ENCODE measurements around the gene STX10.
A peak's percentile ranks its signal among the peaks of the same experiment; 100 is the strongest.

STX10 gene

DNA sequence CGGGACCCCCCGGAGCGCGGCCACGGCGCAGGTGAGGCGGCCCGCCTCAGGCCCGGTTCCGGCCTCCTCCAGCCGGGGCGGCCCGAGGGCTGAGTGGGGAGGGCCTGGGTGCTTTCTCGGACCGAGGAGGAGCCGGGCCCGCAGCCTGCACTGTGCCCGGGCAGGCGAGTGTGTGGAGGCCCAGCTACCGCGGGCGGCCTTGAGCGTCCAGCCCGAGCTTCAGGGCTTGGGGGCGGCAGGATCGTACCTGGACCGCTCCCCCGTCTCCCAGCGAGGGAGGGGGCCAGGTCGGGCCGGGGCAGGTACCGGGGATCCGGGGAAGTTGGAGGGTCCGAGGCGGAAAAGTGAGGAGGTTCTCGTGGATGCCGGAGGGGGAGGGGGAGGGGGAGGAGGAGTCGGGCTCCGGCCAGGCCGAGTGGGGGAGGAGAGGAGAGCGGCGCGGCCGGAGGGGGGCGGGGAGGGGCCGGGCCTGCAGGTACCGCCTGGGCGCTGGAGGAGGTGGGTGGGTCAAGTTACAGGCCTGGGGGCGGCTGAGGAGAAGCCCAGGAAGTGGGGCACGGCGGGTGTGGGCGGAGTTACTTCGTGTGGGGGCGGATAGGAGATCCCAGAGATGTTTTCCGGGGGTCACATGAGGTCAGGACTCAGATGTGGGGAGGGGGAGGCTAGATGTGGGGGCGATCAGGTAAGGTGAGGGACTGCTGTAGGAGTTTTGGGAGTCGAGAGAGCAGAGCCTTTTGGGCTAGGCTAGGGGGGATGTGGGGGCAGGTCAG, 31.6 kb downstream of the STX10 start:
- DNase-seq: peak; percentile 19

DNA sequence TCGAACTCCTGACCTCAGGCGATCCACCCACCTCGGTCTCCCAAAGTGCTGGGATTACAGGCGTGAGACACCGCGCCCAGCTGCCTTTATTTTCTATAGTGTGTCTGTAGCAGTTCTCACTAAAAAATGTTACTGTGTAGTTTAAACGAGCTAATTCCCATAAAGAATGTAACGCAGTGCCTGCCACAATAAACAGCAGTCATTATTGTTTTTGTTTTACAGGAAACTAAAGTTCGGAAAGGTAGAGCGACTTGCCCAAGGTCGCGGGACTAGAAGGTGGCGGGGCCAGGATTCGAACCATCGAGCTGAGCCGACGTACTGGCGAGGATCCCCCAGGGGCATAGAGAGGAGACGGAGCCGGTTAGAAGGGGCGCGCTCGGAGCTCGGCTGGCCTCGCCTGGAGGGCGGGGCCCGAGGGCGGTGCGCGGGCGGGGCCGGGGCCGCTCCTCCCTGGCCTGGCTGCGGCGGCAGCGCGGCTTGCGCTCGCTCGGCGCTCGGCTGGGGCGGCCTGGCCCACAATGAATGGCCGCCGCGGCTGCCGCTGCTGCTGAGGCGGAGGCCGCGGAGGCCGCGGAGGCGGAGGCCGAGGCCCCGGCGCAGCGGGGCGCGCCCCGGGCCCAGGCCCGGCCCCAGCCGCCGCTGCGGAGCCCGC, 32.3 kb downstream of the STX10 start, which contains the start of gene NACC1:
Gene NACC1, plus strand, starts transcription at position 493 of the 652 bp plus-strand sequence. CDS start 16,944 bp downstream, outside the sequence.
- peak; percentile 71 for DNase-seq

DNA sequence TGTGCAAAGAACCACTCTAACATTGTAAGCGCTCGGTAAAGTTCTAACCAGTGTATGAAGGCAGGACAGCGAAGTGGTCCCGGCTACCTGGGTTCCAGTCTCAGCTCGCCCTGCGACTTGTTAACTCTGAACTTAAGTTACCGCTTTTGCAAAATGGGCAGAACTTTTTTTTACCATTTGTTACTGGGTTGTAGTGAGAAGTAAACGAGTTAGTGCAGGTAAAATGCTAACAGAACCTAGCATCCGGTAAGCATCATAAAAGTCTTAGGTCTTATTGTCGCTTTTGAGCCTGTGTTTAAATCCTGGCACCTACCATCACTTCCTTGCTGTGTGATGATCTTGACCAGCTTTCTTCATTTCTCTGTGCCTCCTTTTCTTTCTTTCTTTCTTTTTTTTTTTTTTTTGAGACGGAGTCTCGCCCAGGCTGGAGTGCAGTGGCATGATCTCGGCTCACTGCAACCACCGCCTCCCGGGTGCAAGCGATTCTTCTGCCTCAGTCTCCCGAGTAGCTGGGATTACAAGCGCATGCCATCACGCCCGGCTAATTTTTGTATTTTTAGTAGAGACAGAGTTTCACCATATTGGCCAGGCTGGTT, 32.9 kb downstream of the STX10 start:
- no peak for DNase-seq

DNA sequence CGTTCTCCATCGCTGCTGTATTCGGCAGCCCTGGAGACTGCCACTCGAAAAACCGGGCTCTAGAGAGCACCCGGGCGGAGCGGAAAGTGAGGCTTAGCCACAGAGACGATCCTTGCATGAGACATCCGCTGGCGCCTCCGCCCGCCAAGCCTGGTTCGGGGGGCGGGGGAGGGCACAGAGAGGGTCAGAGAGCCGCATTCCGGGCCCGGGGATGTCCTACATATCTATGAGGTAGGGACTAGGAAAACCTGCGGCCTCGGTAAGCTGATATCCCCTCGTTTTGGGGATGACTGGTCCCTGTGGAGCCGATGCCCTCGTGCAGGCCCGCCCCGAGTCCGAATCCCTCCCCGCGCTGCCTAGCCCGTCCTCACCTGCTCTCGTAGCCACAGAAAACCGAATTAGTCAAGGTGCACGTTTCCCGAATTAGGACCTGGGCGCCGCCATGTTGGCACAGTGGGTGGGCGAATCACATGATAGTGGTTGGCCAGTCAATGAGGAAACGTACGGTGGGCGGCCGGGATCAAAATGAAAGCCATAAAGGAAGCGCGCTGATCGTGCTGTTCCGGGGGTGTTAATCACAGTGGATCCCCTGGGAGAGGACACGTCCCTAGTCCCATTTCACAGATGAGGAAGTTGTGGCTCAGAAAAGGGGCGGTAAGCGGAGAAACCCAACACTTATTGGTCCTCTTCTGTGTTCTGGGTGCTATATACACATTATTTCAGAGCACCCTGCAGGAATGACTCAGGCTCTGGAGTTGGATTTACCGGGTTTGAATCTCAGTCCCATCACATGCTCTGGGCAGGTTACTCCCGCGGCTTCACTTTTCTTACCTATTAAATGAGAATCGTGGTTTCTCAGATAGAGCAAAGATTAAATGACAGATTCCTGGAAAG, 33.6 kb downstream of the STX10 start, which contains the start of gene TRMT1:
Gene TRMT1, minus strand, starts transcription at position 459 of the 894 bp plus-strand sequence. Its CDS starts 341 bp downstream, at position 118.
- DNase-seq: peak; percentile 84

DNA sequence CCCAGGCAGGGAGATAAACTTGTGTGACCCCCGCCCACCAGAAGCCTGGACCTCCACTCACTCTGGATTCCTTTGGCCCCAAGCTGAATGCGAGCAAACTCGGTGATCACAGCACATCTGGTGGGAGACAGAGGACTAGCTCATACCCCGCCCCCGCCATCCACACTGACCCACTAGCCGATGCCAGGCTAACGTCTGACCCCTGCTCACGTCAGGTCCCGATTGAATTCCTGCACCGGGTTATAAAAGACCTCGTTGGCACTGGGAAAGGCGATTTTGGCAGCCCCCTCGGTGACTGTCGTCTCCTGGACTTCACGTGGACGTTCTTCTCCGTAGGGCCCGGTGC, 34.3 kb downstream of the STX10 start:
- no peak for DNase-seq

DNA sequence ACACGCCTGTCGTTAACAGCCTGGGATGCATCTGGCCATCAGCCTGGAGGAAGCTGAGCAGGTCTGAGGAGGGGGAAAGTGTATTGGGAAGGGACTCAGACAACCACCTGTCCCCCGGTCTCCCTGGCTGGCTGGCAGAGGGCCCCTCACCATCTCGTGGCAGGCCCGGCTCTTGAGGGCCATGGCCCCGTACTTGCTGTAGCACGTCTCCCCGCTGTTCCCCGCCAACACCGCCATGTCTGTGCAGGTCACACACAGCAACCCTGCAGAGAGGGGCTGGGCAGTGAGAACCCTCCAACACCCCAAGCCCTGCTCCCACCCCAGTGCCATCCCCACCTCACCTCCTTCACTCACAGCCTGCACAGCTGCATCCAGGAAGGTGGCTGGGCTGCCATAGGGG, 37.6 kb downstream of the STX10 start:
- DNase-seq: no peak

DNA sequence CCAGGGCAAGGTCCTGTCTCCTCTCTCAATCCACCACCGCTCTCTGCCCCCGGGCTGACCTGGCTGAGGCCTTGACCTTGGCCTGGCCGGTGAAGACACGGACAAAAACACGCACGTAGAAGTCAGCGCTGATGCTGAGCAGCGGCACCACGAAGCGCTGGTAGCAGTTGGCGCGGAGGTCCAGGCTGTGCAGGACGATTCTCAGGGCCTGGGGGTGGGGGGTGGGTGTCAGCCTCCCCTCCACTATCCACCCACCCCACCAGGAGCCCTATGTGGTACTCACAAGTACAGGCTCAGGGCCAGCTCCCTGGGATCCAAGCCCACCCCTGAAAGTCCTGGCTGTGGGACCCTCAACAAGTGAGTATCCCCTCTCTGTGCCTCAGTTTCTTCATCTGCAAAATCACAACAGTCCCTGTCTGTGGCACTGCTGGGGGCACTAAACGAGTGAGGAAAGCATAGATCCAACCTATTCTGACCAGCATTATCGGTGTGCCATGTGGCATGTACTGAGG, 40.0 kb downstream of the STX10 start:
- DNase-seq: no peak

DNA sequence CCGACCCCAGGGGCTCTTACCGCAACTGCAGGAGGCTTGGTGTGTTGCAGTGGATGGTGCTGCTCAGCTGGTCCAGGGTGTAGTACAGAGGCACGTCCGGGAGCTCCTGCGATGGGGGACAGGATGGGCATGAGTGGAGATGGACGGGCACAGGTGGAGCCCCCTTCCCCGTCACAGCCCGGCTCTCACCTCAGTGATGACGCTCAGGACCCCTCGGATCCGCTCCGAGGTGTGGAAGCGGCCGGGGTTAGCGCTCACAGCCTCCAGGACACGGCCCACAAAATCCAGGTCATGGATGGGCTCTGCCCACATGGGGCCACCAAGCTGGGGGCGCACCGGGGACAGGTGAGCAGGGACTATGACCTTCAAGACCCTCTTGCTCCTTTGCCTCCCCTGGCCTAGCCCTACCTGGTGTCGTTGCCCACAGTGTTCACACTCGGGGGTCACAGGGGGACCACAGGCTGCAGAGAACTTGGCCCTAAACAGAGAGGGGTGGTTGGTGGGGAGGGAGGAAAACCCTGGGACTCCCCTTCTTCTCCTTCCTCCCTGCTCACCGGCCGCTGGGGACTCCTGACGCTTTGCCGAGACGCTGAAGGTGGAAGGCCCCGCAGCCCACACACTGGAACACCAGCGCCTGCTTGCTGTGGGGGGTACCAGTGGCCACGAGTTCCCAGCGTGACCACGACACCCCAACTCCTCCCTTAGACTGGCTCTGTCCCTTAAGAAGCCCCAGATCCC, 40.6 kb downstream of the STX10 start:
- DNase-seq: no peak

DNA sequence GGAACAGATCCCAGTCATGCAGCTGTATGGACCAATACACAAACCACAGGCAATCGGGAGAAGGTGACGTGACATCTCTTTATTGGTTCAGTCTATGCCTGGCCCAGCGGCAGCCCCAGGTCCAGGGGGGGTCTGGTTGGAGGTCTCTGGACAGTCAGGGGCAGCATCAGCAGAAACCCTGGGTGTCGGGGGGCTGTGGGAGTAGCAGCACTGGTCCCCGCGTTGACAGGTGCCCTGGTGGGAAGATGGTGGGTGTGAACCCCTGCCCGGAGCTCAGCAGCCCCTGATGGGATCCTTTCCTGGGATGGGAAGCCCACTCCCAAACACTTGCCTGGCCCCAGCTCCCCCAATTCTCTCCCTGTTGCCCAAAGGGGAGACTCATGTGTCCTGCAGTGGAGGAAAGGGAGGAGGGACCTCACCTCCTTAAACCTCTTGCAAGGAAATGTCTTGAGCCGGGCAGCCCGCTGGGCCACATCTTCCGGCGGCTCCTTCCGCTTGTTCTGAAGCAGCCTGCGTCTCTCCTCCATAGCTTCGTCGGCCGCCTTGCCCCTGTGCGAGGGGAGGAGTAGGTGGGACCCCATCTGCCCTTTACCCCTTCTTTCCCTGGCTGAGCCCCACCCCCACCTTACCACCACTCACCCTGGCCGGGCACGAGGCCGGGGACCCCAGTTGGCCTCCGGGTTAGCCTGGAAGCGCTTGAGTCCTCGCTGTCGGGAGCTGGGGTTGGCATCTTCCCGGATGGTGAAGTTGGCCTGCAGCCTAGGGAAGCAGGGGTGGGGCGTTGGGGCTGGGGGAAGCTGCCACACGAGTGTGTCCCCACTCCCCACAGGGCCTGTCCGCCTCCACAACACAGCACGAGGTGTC, 45.1 kb downstream of the STX10 start:
- no peak for DNase-seq

DNA sequence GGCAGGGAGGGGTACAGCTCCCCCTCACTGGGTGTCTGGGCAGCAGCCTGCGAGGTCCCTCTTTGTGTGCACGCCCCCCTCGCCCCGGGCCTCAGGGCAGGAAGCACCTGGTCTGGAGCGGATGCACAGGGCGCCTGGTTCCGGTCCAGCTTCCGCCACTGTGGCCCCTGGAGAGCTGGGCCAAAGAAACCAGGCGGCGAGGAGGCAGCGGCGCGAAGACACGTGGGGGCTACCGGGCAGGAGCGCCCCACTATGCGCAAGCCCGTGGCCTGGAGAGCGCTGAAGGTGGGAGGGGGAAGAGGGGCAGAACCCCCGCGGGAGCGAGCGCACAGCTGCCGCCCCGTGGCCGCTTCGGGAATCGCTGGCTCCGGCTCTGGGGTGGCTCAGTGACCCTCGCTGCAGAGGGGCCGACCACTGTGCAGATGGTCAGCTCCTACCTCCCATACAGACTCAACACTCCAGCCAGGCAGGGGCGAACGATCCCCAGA, 45.8 kb downstream of the STX10 start:
- peak; percentile 57 for DNase-seq

DNA sequence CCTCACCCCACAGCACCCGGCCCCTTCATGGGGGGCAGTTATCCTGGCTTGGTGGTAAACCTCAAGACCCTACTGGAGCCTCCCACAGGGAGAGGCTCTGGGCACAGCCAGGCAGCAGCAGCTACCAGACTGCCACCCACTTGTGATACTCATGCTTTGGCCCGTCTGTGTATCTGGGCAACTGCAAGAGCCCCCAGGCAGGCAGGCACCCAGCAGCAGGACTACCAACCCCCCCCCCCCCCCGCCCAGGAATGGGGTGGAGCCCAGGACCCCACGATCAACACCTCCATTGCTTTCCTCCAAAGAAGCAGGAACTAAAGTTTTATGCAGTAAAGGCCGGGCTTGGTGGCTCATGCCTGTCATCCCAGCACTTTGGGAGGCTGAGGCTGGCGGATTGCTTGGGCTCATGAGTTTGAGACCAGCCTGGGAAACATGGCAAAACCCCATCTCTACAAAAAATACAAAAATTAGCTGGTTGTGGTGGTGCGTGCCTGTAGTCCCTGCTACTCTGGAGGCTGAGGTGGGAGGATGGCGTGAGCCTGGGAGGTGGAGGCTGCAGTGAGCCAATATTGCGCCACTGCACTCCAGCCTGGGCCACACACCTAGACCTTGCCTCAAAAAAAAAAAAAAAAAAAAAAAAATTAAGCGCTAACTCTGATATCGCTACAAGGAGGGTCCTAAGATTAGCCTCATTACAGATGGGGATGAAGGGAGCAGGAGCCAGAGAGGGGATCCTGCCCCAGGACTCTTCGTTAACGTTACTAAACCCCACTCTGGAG, 46.4 kb downstream of the STX10 start:
- DNase-seq: no peak

DNA sequence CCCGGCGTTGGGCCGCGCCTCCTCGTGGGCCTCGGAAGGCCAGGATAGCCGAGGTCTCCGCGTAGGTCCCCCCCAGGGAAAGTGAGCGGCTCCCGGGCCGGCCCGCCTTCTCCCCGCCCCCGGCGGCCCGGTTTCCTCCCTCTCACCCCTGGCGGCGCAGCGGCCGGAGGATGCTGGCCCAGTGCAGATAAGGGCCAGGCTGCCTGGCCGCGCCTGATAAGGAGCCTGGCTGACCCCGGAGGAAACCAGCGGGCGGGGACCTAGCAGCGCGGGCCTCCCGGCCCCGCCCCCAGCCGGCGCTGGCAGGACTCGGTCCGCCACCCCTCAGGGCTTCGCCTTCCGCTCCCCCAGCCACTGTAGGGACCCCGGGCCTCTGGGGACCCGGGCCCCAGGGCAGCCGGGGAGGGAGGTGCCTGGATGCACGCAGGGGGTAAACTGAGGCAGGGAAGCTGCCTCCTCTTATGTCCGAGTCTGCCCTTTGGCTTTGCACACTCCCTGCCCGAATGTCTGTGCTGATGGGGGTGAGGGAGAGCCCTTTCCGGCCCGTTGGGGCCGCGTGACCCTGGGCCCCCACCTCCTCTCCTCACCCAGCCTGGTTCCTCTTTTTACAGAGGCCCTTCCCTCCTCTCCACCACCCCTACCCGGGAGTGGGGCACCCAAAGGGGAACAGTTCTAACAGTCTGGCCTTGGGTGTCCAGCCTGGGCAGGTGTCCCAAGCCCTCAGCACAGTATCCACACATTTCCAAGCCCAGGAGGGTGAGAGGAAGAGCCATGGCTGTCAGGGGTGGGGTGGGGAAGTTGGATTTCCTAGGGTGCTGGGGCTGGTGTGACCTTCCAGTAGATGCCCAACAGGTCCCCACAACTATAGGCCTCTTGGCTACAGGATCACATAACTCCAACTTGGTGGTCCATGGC, 47.3 kb downstream of the STX10 start, which contains the start of gene LYL1:
Gene LYL1, minus strand, starts transcription at position 193 of the 915 bp plus-strand sequence. CDS start 1,687 bp downstream, outside the sequence.
- DNase-seq: no peak

DNA sequence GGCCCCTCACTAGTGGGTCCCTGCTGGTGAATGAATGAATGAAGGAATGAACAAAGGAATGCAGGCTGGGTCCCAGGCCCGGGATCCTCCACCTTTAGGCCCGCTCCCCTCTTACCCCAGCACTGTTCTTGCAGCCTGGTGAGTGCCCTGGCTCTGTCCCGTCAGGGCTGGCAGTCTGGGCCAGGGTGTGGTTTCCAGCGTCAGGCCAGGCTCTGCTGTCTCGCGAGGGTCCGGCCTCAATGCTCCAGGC, 47.8 kb downstream of the STX10 start:
- no peak for DNase-seq

DNA sequence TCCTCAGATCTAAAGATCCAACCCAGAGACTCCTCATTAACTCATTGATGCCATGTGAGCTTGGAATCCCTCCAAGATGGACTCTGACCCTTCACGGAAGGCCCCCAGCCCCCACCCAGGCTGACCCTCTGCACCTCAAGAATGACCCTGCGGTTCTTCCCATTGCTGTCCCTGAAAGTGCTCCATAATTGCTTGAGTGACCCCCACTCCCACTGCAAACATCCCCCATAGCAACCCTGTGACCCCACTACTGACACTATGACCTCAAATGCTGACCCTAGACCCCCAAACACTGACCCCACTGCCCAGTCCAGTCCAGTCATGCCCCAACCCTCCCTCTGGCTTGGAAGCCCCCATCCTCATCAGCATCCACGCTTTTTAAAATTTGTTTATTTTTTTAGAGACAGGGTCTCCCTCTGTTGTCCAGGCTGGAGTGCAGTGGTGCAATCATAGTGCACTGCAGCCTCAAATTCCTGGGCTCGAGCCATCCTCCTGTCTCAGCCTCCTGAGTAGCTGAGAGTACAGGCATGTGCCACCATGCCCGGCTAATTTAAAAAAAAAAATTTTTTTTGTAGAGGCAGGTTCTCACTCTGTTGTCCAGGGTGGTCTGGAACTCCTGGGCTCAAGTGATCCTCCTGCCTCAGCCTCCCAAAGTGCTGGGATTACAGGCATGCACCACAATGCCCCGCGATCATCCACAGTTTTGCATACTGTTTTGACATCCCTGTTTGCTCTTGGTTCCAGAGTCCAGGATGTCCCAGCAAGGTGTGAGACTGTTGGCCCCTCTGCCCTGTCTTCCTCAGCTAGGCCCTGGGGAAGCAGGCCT, 48.4 kb downstream of the STX10 start:
- DNase-seq: no peak

DNA sequence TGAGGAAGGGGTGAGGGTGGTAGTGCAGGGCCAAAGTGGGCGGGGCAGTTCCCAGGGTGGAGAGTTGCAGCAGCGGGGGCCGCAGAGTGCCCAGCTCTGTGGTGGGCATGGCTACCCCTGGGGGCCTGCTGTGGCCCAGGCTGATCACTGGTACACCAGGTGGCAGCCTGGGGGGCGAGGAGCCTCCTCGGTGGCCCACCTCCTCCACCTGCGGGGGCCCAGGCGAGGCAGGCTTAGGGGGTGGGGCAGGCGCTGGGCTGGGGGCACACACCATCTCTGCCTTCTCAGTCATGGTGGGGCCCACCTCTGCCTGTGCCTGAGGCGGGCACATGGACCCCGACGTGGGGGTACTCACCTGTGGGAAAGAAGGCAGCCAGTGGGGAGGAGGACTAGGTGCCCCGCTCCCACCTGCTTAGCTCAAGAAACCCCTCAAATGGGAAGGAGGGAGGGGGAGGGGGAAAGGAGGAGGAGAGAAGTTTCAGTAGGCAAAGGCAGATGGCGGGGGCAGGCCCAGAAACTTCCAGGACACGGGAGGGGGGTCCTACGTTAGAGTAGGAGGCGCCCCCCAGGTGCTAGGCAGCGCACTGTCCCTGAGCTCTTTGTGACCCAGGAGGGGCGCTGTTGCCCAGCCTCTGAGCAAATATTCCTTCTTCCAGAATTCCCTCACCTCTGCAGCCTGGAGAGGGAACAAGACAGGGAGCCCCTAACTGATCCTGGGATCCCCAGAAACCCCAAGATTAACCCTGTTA, 49.2 kb downstream of the STX10 start:
- no peak for DNase-seq

DNA sequence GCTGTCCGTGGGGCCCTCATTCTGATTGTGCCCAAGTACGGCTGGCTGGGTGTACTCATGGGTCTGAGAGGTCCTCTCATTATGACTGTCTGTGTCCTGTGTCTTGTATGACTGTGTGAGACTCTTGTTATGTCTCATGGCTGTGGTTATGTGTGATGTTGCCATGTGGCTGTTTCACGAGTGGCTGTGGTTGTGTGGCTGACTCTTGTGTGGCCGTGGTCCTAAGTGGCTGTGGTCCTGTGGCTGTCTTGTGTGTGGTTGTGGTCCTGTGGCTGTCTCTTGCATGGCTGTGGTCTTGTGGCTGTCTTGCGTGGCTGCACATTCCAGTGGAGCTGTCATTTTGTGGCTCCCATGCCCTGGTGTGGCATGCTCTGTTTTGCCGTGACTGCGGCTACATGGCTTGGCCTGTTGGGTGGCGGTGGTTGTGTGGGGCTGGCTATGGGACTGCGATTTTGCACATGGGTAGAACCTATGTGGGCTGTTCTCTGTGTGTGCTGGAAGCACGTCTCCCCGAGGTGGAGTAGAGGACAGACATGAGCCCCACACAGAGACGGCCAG, 50.1 kb downstream of the STX10 start:
- DNase-seq: no peak

All from effector CD8-positive, alpha-beta T cell (primary cell).